ENCODE data around the gene GPC6. TPM values are rescaled to one million over a fixed set of nuclear protein-coding genes. Genes with fewer than 3 reads are reported as not detected.

Gene GPC6
- total and polyA plus RNA-seq, 5 donors from 2014 or later = not detected

DNA sequence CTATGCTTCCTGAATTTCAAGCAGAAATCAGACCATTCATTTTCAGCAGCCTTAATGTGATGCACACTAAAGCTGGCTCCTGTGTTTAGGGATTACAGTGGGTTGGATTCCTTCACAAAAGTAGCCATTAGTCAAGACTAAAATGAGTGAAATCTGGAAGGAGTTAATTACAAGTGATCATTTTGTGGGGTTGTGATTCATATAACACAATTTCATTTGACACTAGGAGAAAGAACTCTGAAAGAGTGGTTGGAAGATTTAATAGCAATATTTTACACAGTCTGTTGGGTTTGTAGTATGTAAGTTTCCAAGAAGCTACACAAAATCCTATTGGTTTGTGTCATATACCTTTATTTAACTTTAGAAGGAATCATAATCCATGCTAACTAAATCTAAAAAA, 1015.9 kb downstream of the GPC6 start:
- H3K27ac Mint-ChIP-seq = no peak overlapping the region
- ATAC-seq (ENCODE audit: low read depth in 2 of 2) (no peak), DNase-seq (no peak)

GRCh38 chr13:94243551-94243950, 1016.9 kb downstream of the GPC6 start:
- Mint-ChIP-seq H3K4me1 (peaks cover 0 to 16% (median 10%) of the 10 kb centered on the region in 4 donors), H3K9me3 (peaks cover 0 to 6% (median 1%) of the 10 kb centered on the region in 7 donors), H3K27ac (no peak overlapping the region), H3K27me3 (peaks cover 4% of the 10 kb centered on the region), H3K4me3 (no peak overlapping the region), H3K36me3 (no peaks in the 10 kb centered on the region)
- ATAC-seq (ENCODE audit: low read depth in 2 of 2) = no peak
- no peak overlapping the region for H3K27ac ChIP-seq (ENCODE audit: insufficient read depth, low read length, poor library complexity, severe bottlenecking)
- H3K9me3 ChIP-seq (ENCODE audit: control insufficient read depth in 2 of 2, low read length in 2 of 2) = peaks cover 0 to 2% of the 10 kb centered on the region in 2 experiments
- H3K36me3 ChIP-seq (ENCODE audit: control insufficient read depth, insufficient read depth, low read length) = no peaks in the 10 kb centered on the region
- DNase-seq = no peak
- H3K4me1 ChIP-seq (ENCODE audit: control insufficient read depth, insufficient read depth, low read length, poor library complexity, severe bottlenecking) = peaks cover 6% of the 10 kb centered on the region
- H3K27me3 ChIP-seq (ENCODE audit: control insufficient read depth, insufficient read depth, low read length) = no peaks in the 10 kb centered on the region
- no peak overlapping the region for H3K4me3 ChIP-seq (ENCODE audit: low read depth, low read length)

More for the DNA sequence above, 1015.9 kb downstream of the GPC6 start:
- Mint-ChIP-seq H3K4me1 (peaks cover 3 to 24% (median 16%) of the 10 kb centered on the region in 4 donors), H3K4me3 (no peak overlapping the region), H3K36me3 (no peaks in the 10 kb centered on the region), H3K27me3 (no peaks in the 10 kb centered on the region), H3K9me3 (peaks cover 0 to 6% (median 0%) of the 10 kb centered on the region in 7 donors)
- Histone ChIP-seq H3K4me3 (ENCODE audit: low read depth, low read length) (no peak overlapping the region), H3K9me3 (ENCODE audit: control insufficient read depth in 2 of 2, low read length in 2 of 2) (peaks cover 0 to 2% of the 10 kb centered on the region in 2 experiments), H3K27me3 (ENCODE audit: control insufficient read depth, insufficient read depth, low read length) (no peaks in the 10 kb centered on the region), H3K36me3 (ENCODE audit: control insufficient read depth, insufficient read depth, low read length) (no peaks in the 10 kb centered on the region), H3K27ac (ENCODE audit: insufficient read depth, low read length, poor library complexity, severe bottlenecking) (no peak overlapping the region), H3K4me1 (ENCODE audit: control insufficient read depth, insufficient read depth, low read length, poor library complexity, severe bottlenecking) (peaks cover 6% of the 10 kb centered on the region)

DNA sequence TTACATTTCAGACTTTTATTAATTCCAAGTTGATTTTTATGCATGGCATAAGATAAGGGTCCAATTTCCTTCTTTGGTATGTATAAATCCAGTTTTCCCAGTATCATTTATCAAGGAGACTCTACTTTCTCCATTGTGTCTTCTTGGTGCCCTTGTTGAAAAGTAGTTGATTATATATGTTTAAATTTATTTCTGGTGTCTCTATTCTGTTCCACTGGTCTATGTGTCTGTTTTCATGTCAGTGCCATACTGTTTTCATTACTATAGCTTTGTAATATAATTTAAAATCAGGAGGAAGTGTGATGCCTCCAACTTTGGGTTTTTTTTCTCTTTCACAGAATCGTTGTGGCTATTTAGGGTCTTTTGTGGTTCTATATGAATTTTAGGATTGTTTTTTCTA, 1019.9 kb downstream of the GPC6 start:
- Histone ChIP-seq H3K36me3 (ENCODE audit: control insufficient read depth, insufficient read depth, low read length) (no peaks in the 10 kb centered on the region), H3K9me3 (ENCODE audit: control insufficient read depth in 2 of 2, low read length in 2 of 2) (peaks cover 0 to 2% of the 10 kb centered on the region in 2 experiments), H3K27ac (ENCODE audit: insufficient read depth, low read length, poor library complexity, severe bottlenecking) (no peak overlapping the region), H3K27me3 (ENCODE audit: control insufficient read depth, insufficient read depth, low read length) (no peaks in the 10 kb centered on the region), H3K4me3 (ENCODE audit: low read depth, low read length) (no peak overlapping the region), H3K4me1 (ENCODE audit: control insufficient read depth, insufficient read depth, low read length, poor library complexity, severe bottlenecking) (no peaks in the 10 kb centered on the region)
- Mint-ChIP-seq H3K4me3 (no peak overlapping the region), H3K27me3 (peaks cover 4% of the 10 kb centered on the region), H3K4me1 (no peaks in the 10 kb centered on the region), H3K9me3 (peaks cover 0 to 6% (median 1%) of the 10 kb centered on the region in 7 donors), H3K27ac (no peak overlapping the region), H3K36me3 (no peaks in the 10 kb centered on the region)
- no peak for DNase-seq
- ATAC-seq (ENCODE audit: low read depth in 2 of 2) = no peak

- no peaks in the 10 kb centered on the region for H3K36me3 ChIP-seq (ENCODE audit: control insufficient read depth, insufficient read depth, low read length)
- H3K4me1 Mint-ChIP-seq = no peaks in the 10 kb centered on the region
- no peaks in the 10 kb centered on the region for H3K36me3 Mint-ChIP-seq
- peaks cover 4% of the 10 kb centered on the region for H3K27me3 Mint-ChIP-seq
- ATAC-seq (ENCODE audit: low read depth in 2 of 2) (no peak), DNase-seq (no peak)
- no peak overlapping the region for H3K27ac Mint-ChIP-seq
- no peak overlapping the region for H3K27ac ChIP-seq (ENCODE audit: insufficient read depth, low read length, poor library complexity, severe bottlenecking)
- H3K27me3 ChIP-seq (ENCODE audit: control insufficient read depth, insufficient read depth, low read length) = no peaks in the 10 kb centered on the region
- H3K9me3 ChIP-seq (ENCODE audit: control insufficient read depth in 2 of 2, low read length in 2 of 2) = peaks cover 0 to 2% of the 10 kb centered on the region in 2 experiments
- H3K4me1 ChIP-seq (ENCODE audit: control insufficient read depth, insufficient read depth, low read length, poor library complexity, severe bottlenecking) = no peaks in the 10 kb centered on the region
- H3K4me3 ChIP-seq (ENCODE audit: low read depth, low read length) = no peak overlapping the region
- H3K4me3 Mint-ChIP-seq = no peak overlapping the region
- H3K9me3 Mint-ChIP-seq = peaks cover 0 to 6% (median 1%) of the 10 kb centered on the region in 7 donors
Measured at GRCh38 chr13:94247890-94248289, 1021.3 kb downstream of the GPC6 start.

DNA sequence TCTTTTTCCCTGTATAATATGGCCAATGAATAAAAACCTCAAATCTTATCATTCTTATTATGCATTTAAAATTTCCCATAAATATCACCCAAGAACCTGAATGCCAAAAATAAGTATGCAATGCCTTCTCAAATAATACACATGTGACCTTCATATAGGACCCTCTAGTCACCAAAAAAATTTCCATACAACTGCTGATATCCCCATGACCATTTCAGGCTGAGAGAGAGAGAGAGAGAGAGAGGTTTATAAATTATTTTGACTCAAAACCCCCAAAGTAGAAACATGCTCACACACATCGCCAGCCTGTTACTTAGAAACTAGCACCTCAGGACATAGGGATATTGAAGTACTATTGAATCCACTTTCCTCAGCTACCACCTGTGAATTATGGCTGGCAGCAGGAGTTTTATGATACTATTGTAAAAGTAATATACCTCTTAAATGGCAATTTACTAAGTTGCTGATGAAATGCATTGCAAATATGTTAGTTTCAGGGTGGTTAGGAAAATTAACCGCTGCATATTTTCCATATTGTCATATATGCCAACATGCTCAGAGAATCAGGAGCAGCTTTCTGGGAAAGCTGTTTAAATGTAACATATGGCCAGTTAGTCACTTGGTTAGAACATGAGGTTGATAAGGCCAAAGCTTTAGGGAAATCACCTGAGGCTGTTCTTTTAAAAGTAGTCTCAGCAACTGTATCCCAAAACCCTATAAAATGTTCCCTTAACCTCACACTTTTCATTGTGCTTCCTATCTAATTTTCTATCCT, 1022.0 kb downstream of the GPC6 start:
- H3K9me3 ChIP-seq (ENCODE audit: control insufficient read depth in 2 of 2, low read length in 2 of 2) = peaks cover 0 to 2% of the 10 kb centered on the region in 2 experiments
- no peaks in the 10 kb centered on the region for H3K36me3 ChIP-seq (ENCODE audit: control insufficient read depth, insufficient read depth, low read length)
- H3K27ac ChIP-seq (ENCODE audit: insufficient read depth, low read length, poor library complexity, severe bottlenecking) = no peak overlapping the region
- DNase-seq (no peak), ATAC-seq (ENCODE audit: low read depth in 2 of 2) (no peak)
- H3K27ac Mint-ChIP-seq = no peak overlapping the region
- H3K4me3 ChIP-seq (ENCODE audit: low read depth, low read length) = no peak overlapping the region
- no peaks in the 10 kb centered on the region for H3K4me1 ChIP-seq (ENCODE audit: control insufficient read depth, insufficient read depth, low read length, poor library complexity, severe bottlenecking)
- no peak overlapping the region for H3K4me3 Mint-ChIP-seq
- H3K27me3 Mint-ChIP-seq = peaks cover 4% of the 10 kb centered on the region
- no peaks in the 10 kb centered on the region for H3K4me1 Mint-ChIP-seq
- no peaks in the 10 kb centered on the region for H3K36me3 Mint-ChIP-seq
- H3K27me3 ChIP-seq (ENCODE audit: control insufficient read depth, insufficient read depth, low read length) = no peaks in the 10 kb centered on the region
- H3K9me3 Mint-ChIP-seq = peaks cover 0 to 6% (median 1%) of the 10 kb centered on the region in 7 donors

- Histone ChIP-seq H3K9me3 (ENCODE audit: control insufficient read depth in 2 of 2, low read length in 2 of 2) (peaks cover 0 to 2% of the 10 kb centered on the region in 2 experiments), H3K36me3 (ENCODE audit: control insufficient read depth, insufficient read depth, low read length) (no peaks in the 10 kb centered on the region), H3K27me3 (ENCODE audit: control insufficient read depth, insufficient read depth, low read length) (no peaks in the 10 kb centered on the region), H3K27ac (ENCODE audit: insufficient read depth, low read length, poor library complexity, severe bottlenecking) (no peak overlapping the region), H3K4me1 (ENCODE audit: control insufficient read depth, insufficient read depth, low read length, poor library complexity, severe bottlenecking) (no peaks in the 10 kb centered on the region), H3K4me3 (ENCODE audit: low read depth, low read length) (no peak overlapping the region)
- Mint-ChIP-seq H3K9me3 (peaks cover 0 to 6% (median 1%) of the 10 kb centered on the region in 7 donors), H3K27ac (no peak overlapping the region), H3K4me1 (no peaks in the 10 kb centered on the region), H3K4me3 (no peak overlapping the region), H3K27me3 (peaks cover 4% of the 10 kb centered on the region), H3K36me3 (no peaks in the 10 kb centered on the region)
- DNase-seq (no peak), ATAC-seq (ENCODE audit: low read depth in 2 of 2) (no peak)
Measured at GRCh38 chr13:94249512-94249911, 1022.9 kb downstream of the GPC6 start.

DNA sequence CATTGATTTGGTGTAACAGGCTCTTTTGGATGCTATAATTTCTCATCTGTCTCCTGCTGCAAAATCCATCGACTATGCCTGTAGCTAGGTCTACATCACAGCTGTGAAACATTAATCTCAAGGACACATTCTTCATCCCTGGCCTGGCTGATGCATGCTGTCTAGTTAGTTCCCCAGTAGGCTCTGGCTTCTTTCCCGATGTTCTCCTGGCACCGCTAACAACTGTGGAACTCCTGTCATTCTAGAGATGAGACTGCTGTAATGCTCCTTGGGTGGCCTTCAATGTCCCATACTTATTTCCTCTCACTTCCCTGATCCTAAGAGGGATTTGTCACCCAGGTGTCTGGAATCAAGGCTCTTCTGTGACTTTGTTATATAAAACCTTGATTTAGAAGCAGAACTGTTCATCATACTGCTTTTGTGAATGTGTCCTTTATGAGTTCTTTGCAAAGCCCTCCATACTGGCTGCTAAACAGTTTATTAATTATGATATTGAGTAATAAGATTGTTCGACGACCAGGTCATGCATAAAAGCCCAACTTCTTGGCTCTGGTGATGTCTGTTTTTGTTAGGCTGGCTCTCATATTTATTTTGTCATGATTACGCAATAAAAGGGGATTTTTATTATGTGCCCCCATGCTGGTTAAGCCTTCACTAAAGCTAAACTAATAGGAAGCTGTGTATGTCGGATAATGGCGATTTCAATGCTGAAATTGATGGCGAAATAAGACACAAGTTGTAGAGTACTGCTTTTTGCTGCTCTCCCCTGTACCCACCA, 1025.4 kb downstream of the GPC6 start:
- DNase-seq = no peak
- Mint-ChIP-seq H3K36me3 (no peaks in the 10 kb centered on the region), H3K27ac (no peak overlapping the region), H3K27me3 (peaks cover 4% of the 10 kb centered on the region), H3K9me3 (peaks cover 0 to 4% (median 0%) of the 10 kb centered on the region in 7 donors), H3K4me1 (peaks cover 0 to 9% (median 1%) of the 10 kb centered on the region in 4 donors), H3K4me3 (no peak overlapping the region)
- H3K27ac ChIP-seq (ENCODE audit: insufficient read depth, low read length, poor library complexity, severe bottlenecking) = no peak overlapping the region
- ATAC-seq (ENCODE audit: low read depth in 2 of 2) = no peak
- H3K27me3 ChIP-seq (ENCODE audit: control insufficient read depth, insufficient read depth, low read length) = no peaks in the 10 kb centered on the region
- no peaks in the 10 kb centered on the region for H3K4me1 ChIP-seq (ENCODE audit: control insufficient read depth, insufficient read depth, low read length, poor library complexity, severe bottlenecking)
- H3K4me3 ChIP-seq (ENCODE audit: low read depth, low read length) = no peak overlapping the region
- no peaks in the 10 kb centered on the region for H3K9me3 ChIP-seq (ENCODE audit: control insufficient read depth in 2 of 2, low read length in 2 of 2)
- H3K36me3 ChIP-seq (ENCODE audit: control insufficient read depth, insufficient read depth, low read length) = no peaks in the 10 kb centered on the region

Data from CD4-positive, CD25-positive, alpha-beta regulatory T cell (primary cell).